Measurements from ENCODE around the gene EMX2. TPM values are rescaled to one million over a fixed set of nuclear protein-coding genes. Genes with fewer than 3 reads are reported as not detected.

Gene EMX2
- total and polyA plus RNA-seq, 2 of the 13 experiments (the other 11 are each of a cell fraction or from before 2014, with no cell fraction given): not detected

- no peak for TF ChIP-seq KLF9 (CRISPR knock-in tag; IDR thresholded peaks at IDR 0.05; ENCODE audit: low read depth)
- peak; percentile 22 to 59; a peak in 1 of 4 replicates for TF ChIP-seq HMGXB4 (CRISPR knock-in tag; IDR thresholded peaks at IDR 0.05; ENCODE audit: borderline replicate concordance in 1 of 2, low read depth in 1 of 2)
- peak in 1 of 2 experiments; percentile 47; a peak in 1 of 4 replicates for TF ChIP-seq NR2F1 (CRISPR knock-in tag; IDR thresholded peaks at IDR 0.05)
- no peak for TF ChIP-seq ZNF816 (CRISPR knock-in tag; IDR thresholded peaks at IDR 0.05; ENCODE audit: borderline replicate concordance)
Observed at GRCh38 chr10:117496616-117497028, 45.9 kb upstream of the EMX2 start (continued).

- H3K9ac ChIP-seq (ENCODE audit: insufficient read depth, low read depth, low read length): no peak overlapping the region
- POLR2A ChIA-PET: no interaction called here
- H3K9me3 ChIP-seq (ENCODE audit: low read length): no peaks in the 10 kb centered on the region
- FAIRE-seq (no peak), DNase-seq (ENCODE audit: low spot score) (no peak), ATAC-seq (peak; percentile 37)
- no peaks in the 10 kb centered on the region for H3K79me2 ChIP-seq (ENCODE audit: insufficient read depth, low read length)
- no peak overlapping the region for H3K4me2 ChIP-seq (ENCODE audit: low read depth, low read length)
- peaks cover 0 to 12% of the 10 kb centered on the region in 2 experiments; a peak in 1 of 5 replicates for H3K27me3 ChIP-seq (ENCODE audit: control insufficient read depth in 1 of 2, insufficient read depth in 2 of 2, low read length in 2 of 2)
- peaks cover 28% of the 10 kb centered on the region for H3K4me1 ChIP-seq (ENCODE audit: insufficient read depth, low read length)
- no peaks in the 10 kb centered on the region for H4K20me1 ChIP-seq (ENCODE audit: insufficient read depth, low read length)
- intact Hi-C loops (cut with micrococcal nuclease; ENCODE audit: unreplicated experiment): loop anchor here (5.0 kb wide), 2 partner anchors 610 to 925 kb away; no protein-coding TSS in a partner anchor
- in situ Hi-C loops (cut with HindIII; ENCODE audit: extremely low pct_ligation_motif_present, low pct_unique_long_range_greater_than_20kb): loop anchor here (25.0 kb wide), 1 partner anchor 940 kb away; no protein-coding TSS in a partner anchor
- no peak overlapping the region for H3K27ac ChIP-seq (ENCODE audit: extremely low read length, insufficient read depth, low read length)
- CTCF ChIA-PET (ENCODE audit: low intra/inter-chr PET ratio, low total read pairs): interaction anchor here (1.3 to 3.3 kb wide), 2 partner anchors 743 to 962 kb away, joined by 4 to 18 read pairs; no protein-coding TSS in a partner anchor
- H3K4me3 ChIP-seq (replicated peaks in 1 of 3; ENCODE audit: insufficient read depth in 1 of 3, low read depth in 2 of 3, low read length in 3 of 3): no peak overlapping the region
- 0% methylated on average over 2 of the region's 6 CpGs for WGBS (ENCODE audit: low lambda C conversion rate)
- BruUV-seq (replicated peaks): no TSS peak
- no peak overlapping the region for H2AFZ ChIP-seq (ENCODE audit: low read length)
- no peaks in the 10 kb centered on the region for H3K36me3 ChIP-seq (replicated peaks in 1 of 2; ENCODE audit: control insufficient read depth in 1 of 2, insufficient read depth in 2 of 2, low read length in 2 of 2)
- TF ChIP-seq ZNF18 (CRISPR knock-in tag; IDR thresholded peaks at IDR 0.05; ENCODE audit: insufficient replicate concordance): no peak
- no peak for TF ChIP-seq ZNF576 (CRISPR knock-in tag; IDR thresholded peaks at IDR 0.05)
- TF ChIP-seq MED8 (CRISPR knock-in tag; IDR thresholded peaks at IDR 0.05; ENCODE audit: insufficient replicate concordance): no peak
- TF ChIP-seq PAX8 (CRISPR knock-in tag; IDR thresholded peaks at IDR 0.05; ENCODE audit: borderline replicate concordance): no peak
- TF ChIP-seq ZNF629 (CRISPR knock-in tag; conservative IDR thresholded peaks at IDR 0.05): 0 out of 2 replicates have a peak, but pooled peaks have one; percentile 29
- no peak for TF ChIP-seq SKI (IDR thresholded peaks at IDR 0.05; ENCODE audit: partially characterized antibody)
- no peak for TF ChIP-seq ZFP36L1 (CRISPR knock-in tag; IDR thresholded peaks at IDR 0.05)
- no peak for TF ChIP-seq CHCHD3 (CRISPR knock-in tag; IDR thresholded peaks at IDR 0.05)
- TF ChIP-seq ZNF740 (CRISPR knock-in tag; IDR thresholded peaks at IDR 0.05): no peak
- TF ChIP-seq ZNF768 (CRISPR knock-in tag; IDR thresholded peaks at IDR 0.05): 0 out of 2 replicates have a peak, but pooled peaks have one; percentile 19
Observed at GRCh38 chr10:117497736-117498135, 44.8 kb upstream of the EMX2 start.
